ENCODE results near the gene MRPS5.

Gene MRPS5

DNA sequence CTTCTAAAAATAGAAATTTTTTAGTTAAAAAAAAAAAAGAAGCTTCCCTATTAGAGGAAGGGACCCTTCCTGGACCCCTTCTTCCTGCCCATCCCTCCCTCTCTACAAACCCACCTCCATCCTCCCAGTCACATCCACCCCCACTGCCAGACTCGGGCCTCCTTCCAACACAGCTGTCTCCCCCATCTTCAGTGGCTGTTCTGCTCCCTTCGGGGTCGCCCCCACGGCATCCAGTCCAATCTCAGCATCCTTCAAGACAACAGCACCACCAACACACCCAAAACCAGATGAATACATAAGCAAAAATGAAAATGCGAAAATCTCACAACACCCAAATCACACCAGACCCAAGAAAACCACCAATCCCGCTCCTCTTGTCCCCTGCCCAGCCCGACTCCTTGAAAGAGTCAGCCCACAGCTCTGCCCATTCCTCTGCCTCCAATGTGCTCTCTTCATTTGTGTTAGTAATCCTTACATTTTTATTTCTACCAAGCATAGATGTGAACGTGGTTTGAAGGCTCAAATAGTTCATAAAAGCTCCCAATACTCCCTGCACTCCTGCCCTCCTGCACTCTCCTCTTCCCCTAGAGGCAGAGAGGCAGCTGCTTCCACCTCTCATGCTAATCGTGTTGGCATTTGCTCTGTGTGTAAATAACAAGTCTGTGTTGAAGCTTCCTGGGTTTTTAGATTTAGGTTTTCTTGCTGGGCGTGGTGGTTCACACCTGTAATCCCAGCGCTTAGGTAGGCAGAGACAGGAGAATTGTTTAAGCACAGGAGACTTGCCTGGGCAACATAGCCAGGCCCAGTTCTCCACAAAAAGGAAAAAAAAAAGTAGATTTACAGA lies 59.1 kb downstream of the MRPS5 start:
- no peak for DNase-seq (ENCODE audit: low read depth)
- no peak overlapping the region for H3K4me3 ChIP-seq (ENCODE audit: low read depth, low read length)

DNA sequence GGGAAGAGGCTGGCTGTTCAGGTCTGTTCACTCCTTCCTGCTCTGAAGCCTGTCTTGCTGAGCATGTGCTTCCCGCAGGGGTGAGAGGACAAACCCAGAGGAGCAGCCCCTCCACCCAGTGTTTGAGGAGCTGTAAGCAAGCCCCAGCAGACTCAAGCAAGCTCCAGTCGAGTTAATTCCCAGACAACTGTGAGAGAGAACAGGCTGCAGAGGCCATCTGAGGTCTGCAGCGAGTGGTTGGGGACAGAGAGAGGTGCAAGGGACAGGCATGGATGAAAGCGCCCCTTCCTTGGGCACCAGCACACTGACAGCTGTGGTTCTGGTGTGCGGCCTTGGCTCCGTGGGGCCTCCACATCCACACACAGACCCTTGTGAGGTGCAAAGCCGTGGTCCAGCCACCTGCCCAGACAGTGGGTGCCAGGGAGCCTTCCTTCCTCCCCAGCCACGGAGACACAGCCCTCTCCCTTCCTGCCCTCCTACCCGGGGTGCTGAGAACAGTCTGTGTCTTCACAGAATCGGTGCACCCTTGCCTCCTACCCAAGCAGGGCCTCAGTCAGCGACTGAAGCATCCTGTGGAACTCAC lies 59.9 kb downstream of the MRPS5 start:
- no peak for DNase-seq (ENCODE audit: low read depth)
- no peak overlapping the region for H3K4me3 ChIP-seq (ENCODE audit: low read depth, low read length)

DNA sequence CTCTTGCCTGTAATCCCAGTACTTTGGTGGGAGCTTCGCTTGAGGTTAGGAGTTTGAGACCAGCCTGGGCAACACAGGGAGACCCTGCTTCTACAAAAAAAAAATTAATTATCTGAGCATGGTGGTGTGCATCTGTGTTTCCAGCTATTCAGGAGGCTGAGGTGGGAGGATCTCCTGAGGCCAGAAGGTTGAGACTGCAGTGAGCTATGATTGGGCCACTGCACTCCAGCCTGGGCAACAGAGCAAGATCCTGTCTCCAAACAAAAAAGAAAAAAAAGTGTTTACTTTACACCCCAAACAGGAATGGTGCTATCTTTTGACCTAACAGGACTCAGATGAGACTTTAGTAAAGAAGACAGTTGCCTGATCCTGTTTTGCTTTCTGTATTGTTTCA lies 60.5 kb downstream of the MRPS5 start:
- DNase-seq (ENCODE audit: low read depth), result no peak
- no peak overlapping the region for H3K4me3 ChIP-seq (ENCODE audit: low read depth, low read length)

DNA sequence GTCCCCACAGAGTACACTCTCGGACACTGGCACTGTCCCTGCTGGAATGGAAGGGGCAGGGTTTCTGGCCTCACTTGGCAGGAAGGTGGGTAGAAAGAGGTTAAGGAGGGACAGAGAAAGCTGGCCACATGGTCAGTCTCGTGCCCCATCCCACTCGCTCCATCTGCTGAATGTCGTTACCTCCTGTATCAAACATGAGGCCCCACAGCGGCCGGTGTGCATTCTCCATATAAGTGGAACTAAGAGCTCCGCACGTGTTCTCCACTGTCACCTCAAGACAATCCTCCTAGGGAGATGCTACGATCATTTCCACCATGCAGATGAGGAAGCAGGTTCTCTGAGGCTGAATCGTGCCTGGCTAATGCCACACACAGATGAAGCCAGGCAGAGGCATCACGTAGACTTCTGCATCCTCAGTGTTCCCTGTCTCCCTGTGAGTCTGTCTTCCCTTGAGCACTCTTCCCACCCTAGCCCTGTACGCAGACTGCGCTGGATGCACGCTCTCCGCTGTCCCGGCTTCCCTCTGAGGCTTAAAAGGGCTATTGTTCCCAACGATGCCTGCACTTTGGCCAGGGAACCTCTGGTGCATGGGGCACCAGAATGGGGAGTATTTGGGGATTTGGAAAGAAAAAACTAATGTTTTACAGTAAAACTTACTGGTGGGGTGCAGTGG lies 61.0 kb downstream of the MRPS5 start:
- no peak for DNase-seq (ENCODE audit: low read depth)

DNA sequence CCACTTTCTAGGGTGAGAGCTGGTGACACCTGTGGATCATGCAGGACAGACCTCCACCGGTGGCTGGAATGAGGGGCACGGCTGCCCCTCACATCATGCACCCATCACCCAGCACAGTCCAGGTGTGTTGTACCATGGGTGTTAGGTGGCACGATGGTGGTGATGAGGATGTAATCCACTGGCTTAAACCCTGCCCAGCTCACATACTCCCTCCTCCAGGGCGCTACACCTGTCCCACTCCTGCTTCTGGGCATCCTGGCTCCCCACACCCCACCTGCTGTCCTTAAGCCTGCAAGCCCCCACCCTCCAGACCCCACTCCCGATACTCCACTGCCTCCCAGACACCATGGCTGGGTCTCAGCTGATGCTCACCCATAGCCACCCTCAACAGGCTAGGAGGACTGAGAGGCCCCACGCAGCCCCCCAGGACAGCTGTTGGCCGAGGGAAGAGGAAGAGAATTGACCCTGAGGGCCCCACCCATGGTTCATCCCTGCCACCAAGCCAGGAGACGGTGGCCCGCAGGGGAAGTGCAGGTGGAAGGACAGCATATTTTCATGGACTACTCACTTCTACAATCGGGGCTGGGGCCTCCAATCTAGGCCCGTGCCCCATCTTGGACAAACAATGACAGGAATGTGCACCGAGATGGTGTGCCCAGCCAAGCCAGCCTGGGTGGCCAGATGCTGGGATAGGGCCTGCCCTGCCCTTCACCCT lies 61.8 kb downstream of the MRPS5 start:
- no peak overlapping the region for H3K4me3 ChIP-seq (ENCODE audit: low read depth, low read length)
- DNase-seq (ENCODE audit: low read depth), result no peak

More for the DNA sequence above, 61.0 kb downstream of the MRPS5 start:
- H3K4me3 ChIP-seq (ENCODE audit: low read depth, low read length), result no peak overlapping the region

DNA sequence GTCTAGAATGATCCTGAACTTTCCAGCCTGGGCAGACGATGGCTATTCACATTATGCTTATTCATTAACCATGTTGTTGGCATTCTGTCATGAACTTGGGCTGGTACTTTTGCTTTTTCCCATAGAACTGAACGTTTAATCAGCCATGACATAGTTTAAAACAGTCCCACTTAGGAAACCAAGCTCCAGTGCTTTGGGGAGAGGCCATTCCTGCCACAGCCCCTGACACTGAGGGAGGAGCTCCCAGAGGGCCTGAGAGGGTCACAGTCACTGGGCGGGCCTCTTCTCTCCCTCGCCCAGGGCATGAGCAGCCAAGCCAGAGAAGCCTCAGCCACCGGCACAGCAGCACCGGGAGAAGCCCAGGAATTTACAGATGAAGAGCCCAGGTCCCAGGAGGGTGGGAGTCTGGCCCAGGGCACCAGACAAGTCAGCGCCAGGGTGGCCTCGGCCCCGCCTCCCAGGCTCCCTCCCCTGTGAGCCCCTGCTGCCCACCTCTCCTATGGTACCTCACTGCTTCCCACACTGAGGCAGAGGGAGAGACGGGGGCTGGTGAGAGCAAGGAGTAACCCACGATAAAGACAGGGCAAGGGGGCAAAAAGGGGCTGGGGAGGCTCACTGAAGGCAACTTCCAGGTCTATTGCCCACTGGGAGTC lies 62.5 kb downstream of the MRPS5 start:
- H3K4me3 ChIP-seq (ENCODE audit: low read depth, low read length), result no peak overlapping the region
- DNase-seq (ENCODE audit: low read depth), result no peak

DNA sequence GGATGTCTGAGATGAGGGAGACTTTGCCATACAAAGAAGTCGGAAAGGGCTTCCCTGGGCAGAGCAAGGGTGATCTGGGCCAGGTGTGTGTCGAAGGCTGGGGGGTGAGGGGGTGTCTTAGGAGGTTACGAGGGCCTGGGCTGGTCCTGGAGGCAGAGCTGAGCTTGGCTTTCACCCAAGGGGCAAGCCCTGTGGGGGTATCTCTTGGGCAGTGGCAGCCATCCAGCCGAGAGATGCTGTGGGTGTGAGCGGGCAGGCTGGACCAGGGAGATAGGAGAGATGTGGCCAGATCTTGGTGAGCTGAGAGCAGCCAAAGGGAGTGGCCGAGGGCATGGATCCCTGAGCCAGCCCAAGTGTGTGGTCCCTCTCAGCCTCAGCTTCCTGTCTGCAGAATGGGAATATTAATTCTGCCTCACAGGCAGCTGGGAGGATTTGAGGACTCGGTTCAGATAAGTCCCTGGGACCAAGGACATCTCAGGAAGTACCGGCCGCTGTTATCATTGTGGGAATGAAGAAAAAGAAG lies 63.1 kb downstream of the MRPS5 start:
- no peak for DNase-seq (ENCODE audit: low read depth)

DNA sequence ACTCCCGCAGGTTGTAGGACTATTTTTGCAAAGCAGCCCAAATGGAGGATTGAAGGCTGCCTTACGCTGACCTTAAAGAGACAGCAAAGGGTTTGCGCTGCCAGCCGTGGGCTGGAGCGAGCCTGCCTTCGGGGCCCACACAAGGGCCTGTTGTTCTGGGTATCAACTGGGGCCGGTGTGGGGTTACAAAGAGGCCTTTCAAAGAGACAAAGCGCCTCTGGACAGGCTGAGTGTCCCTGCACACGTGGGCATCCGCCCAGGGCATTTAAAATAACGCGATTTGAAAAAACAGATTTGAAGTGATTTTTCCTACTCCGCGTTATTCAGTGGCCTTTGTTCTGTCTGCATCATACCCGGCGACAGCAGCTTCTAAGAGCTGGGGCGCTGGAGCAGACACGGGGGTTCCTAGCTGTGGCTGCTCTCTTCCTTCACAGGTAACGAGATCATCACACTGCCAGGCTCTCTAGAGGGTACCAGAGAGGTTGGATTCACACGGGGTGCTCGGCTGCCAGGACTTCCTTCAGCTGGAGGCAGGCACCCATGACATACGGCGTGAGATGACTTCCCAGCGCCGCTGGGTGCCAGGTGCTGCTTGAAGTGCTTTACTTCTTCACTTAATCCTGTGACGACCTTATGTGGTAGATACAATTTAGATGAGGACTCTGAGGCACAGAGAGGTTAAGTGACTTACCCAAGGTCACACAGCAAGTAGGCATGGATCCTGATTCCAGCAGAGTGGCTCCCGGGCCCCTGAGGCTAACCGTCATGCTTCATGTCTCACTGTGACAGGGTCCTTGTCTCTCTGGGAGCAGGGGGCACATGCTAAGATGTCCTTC lies 63.9 kb downstream of the MRPS5 start:
- no peak overlapping the region for H3K4me3 ChIP-seq (ENCODE audit: low read depth, low read length)
- no peak for DNase-seq (ENCODE audit: low read depth)

More for the DNA sequence above, 63.1 kb downstream of the MRPS5 start:
- H3K4me3 ChIP-seq (ENCODE audit: low read depth, low read length), result no peak overlapping the region

DNA sequence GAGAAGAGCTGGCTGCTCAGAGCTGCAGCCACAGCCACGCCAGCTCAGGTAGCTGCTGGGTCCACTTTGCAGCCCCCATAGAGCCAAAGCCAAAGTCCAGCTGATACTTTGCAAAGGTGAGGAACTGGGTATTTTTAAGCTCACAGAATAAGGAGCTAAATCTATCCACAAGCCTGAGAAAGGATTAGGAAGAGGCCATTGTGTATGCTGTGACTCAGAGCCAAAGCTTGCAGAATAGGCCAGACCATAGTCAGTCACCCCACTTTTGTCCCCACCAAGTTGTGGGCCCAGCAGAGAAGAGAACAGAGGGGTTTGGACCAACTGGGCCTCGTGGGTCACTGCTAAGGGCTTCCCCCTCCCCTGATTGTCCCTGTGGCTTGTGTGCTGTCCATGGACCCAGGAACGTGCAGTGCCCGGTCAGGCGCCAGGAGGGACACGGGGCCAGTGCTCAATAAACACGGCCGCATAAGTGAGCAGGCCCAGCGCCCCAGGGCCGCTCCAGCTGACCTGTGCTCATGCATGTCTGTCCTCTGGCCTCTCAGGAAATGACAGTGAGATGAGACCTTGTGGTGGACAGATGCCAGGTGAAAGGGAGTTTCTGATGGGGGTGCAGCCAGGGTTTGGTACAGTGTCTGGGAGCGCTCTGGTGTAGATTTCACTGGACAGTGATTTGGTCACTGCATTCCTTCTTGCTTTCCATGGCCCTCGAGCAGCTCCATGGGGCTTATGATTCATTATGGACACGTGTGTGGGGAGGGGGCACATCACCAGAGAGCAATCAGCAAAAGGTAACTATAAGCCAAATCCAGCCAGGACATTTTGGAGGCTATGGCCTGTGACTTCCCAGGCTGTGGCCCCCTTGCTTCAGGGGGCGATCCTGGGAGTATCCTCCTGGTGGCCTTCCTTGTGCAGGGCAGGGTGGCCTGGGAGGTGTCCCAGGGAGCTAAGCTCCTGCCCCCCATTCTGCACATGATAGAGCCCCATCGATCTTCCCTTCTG lies 64.8 kb downstream of the MRPS5 start:
- DNase-seq (ENCODE audit: low read depth), result no peak
- no peak overlapping the region for H3K4me3 ChIP-seq (ENCODE audit: low read depth, low read length)

DNA sequence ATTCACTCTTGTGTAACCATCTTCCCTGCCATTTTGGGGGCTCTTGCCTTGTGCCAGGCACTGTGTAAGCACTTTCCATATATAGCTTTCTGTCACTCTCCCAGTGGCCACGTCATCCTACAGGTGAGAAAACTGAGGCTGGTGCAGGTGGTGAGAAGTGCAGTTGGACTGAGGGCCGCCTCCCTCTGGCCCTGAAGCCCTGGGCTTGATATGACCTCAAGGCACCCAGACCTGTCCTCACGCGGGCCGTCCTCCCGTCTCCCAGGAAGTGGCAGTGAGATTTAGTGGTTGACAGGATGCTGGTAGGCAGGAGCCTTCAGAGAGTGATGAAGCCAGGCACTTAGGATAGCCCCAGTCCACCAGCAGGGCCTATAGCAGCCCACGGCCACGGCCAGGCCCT lies 65.6 kb downstream of the MRPS5 start:
- H3K4me3 ChIP-seq (ENCODE audit: low read depth, low read length), result no peak overlapping the region
- no peak for DNase-seq (ENCODE audit: low read depth)

DNA sequence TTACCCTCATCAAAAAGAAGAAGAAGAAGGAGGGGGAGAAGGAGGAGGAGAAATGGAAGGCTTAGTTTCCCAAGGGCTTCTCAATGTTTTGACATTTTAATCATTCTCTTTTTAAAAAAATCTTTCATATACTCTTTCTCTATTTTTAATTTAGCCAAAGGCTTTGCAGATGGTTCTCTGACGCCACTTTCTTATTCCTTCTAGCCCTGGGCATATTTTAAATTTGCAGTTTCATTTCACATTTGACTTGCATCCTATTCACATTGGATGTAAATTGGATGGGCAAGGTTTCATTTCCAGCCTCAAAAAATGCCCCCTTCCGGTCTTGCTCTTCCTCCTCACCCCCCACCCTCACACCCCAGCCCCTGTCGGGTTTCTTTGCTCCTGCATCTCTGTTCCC lies 66.3 kb downstream of the MRPS5 start:
- H3K4me3 ChIP-seq (ENCODE audit: low read depth, low read length), result no peak overlapping the region
- DNase-seq (ENCODE audit: low read depth), result no peak

DNA sequence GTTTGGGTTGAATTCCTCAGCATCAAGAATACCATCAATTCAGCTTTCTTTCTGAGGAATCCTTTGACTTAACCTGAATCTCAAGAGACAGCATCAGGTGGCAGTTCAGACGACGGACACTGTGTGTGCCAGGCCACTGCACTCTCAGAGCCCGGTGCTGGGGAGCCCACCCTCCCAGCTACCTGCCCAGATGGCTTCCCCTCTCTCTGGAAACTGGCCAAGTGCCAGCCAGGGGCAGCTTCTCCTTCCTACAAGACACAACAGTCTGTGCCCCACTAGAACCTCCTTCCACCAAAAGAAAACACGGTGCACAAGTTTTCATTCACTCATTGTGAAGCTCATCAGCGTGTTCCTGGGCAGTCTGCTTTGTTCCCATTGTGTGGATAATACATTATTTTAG lies 67.6 kb downstream of the MRPS5 start:
- no peak for DNase-seq (ENCODE audit: low read depth)
- H3K4me3 ChIP-seq (ENCODE audit: low read depth, low read length), result no peak overlapping the region

DNA sequence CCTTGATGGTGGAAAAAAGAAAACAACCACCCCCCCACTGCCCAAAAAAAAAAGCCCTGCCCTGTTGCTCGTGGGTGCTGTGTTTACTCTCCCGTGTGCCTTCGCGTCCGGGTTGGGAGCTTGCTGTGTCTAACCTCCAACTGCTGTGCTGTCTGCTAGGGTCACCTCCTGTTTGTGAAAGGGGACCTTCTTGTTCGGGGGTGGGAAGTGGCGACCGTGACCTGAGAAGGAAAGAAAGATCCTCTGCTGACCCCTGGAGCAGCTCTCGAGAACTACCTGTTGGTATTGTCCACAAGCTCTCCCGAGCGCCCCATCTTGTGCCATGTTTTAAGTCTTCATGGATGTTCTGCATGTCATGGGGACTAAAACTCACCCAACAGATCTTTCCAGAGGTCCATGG lies 68.1 kb downstream of the MRPS5 start:
- no peak for DNase-seq (ENCODE audit: low read depth)
- no peak overlapping the region for H3K4me3 ChIP-seq (ENCODE audit: low read depth, low read length)

DNA sequence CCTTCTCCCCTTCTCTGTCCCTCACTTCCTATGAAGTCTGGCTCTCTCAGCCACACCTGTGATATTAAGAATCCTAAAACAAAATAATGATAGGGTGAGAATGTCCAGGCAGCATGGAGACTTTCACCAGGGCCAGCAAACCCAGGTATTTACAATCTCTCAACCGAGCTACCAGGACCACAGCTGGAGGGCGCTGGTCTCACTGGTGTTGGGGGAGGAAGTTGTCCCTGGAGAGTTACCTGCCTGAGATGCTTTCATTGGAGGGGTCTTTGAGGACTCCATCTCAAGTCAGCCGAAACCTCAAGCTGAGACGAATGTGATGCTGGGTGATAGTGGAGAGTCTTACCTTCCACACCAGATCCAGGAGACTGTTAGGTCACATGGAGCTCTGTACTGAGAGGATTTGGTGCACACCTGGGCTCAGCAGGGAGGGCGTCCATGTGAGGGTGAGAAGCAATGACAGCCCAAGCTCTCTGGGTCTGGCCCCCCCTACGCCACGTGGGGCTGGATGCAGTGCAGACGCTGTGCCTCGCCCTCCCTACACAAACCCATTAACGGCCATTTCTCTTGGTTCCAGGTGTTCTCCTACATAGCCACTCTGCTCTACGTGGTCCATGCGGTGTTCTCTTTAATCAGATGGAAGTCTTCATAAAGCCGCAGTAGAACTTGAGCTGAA lies 68.7 kb downstream of the MRPS5 start:
- no peak overlapping the region for H3K4me3 ChIP-seq (ENCODE audit: low read depth, low read length)
- no peak for DNase-seq (ENCODE audit: low read depth)

DNA sequence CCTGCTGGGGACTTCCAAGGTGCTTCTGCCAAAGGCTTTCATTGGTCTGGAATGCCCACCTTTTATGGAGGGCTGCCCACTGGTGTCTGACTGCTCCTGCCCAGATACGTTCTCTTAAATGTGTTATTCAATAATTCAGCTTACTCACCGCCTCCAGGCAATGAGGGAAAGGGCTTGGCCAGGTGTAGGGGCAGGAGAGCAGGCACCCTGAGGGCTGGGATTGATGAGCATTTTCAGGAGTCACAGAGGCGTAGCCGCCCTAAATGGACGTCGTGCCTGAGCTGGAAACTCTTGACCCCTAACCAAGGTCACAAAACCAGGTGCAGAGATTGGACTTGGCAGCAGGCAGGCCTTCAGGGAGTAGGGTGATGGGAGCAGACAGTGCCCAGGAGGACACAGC lies 69.3 kb downstream of the MRPS5 start:
- H3K4me3 ChIP-seq (ENCODE audit: low read depth, low read length), result no peak overlapping the region
- no peak for DNase-seq (ENCODE audit: low read depth)

DNA sequence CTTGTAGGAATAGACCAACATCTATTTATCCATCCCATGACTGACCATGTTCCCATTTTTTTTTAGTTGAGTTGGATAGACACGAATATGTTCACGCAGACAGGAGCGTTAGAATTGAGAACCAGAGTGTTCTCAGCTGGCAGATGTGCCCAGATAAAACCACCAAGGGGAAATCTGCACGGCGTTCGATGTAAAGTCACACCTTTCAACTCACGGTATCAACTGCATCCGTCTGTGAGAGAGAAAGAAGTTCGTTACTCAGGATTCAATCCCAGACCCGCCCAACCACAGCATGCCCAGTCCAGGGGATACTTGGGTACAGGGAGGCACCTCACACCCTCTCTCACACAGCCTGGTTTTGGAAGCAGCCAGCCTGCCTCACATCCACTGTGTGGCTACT lies 70.0 kb downstream of the MRPS5 start:
- DNase-seq (ENCODE audit: low read depth), result no peak
- H3K4me3 ChIP-seq (ENCODE audit: low read depth, low read length), result no peak overlapping the region

All from skeletal muscle cell (primary cell).